Fibroblast of the aortic adventitia (primary cell): ENCODE measurements around the gene LRSAM1. TPM values are rescaled to one million over a fixed set of nuclear protein-coding genes. Genes with fewer than 3 reads are reported as not detected.

Experiments
- DNase-seq: peaks from one replicate; pipeline ENCODE4 v3.0.0-alpha.2; 2010; ENCODE audit warnings: low read depth
- H3K4me3 ChIP-seq: 2 replicates; pipeline ENCODE4 v1.5.1; 2011; ENCODE audit warnings: low read depth, mild to moderate bottlenecking, control low read depth, low read length, moderate library complexity
- CTCF ChIP-seq: IDR thresholded peaks from 2 replicates; pipeline ENCODE4 v1.5.1; 2011; ENCODE audit warnings: mild to moderate bottlenecking, low read length, control low read depth, inconsistent platforms; ENCODE audit not compliant: insufficient read depth
- total RNA-seq: library from RNA; depleted of rRNA; stranded (reverse); fragments of >200 nt; gene quantifications from 2 replicates; pipeline ENCODE4 v1.2.3, GENCODE V29; 2012; ENCODE audit warnings: low replicate concordance

The LRSAM1 gene
- total RNA-seq, 1 donor = 15.3 TPM

- peak; percentile 91 for DNase-seq
- peak within 1 kb of the TSS; percentile 92 for H3K4me3 ChIP-seq
- no peak for TF ChIP-seq CTCF
These were observed 27.2 kb upstream of the LRSAM1 start, which contains the start of gene ZNF79 for GRCh38 chr9:127423934-127424675. Gene ZNF79, plus strand, starts transcription at chr9:127424382. Its CDS starts 406 bp downstream, at chr9:127424788.

- no peak for DNase-seq
- no peak for TF ChIP-seq CTCF
- H3K4me3 ChIP-seq = peak overlapping the region; percentile 92
These were observed 26.7 kb upstream of the LRSAM1 start for GRCh38 chr9:127424676-127424999.

DNA sequence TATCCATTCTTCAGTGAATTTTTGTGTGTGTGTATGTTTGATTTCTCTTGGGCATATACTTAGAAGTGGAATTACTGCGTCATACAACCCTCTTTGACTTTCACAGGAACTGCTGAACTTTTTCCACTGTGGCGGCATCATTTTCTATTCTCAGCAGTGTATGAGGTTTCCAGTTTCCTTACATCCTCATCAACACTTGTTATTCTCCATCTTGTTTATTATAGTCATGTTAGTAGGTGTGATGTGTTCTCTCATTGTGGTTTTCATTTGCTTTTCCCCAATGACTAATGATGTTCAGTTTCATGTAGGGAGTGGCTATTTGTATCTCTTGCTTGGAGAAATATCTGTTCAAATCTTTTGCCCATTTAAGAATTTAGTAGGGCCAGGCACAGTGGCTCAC lies 24.6 kb upstream of the LRSAM1 start:
- no peak for DNase-seq
- no peak overlapping the region for H3K4me3 ChIP-seq
- TF ChIP-seq CTCF = no peak

- DNase-seq = no peak
- H3K4me3 ChIP-seq = no peak overlapping the region
- no peak for TF ChIP-seq CTCF
These were observed 23.0 kb upstream of the LRSAM1 start for GRCh38 chr9:127428348-127428747.

GRCh38 chr9:127430415-127430814 lies 20.9 kb upstream of the LRSAM1 start:
- no peak for DNase-seq
- no peak for TF ChIP-seq CTCF
- no peak overlapping the region for H3K4me3 ChIP-seq

- no peak for DNase-seq
- TF ChIP-seq CTCF = no peak
These were observed 13.6 kb upstream of the LRSAM1 start for GRCh38 chr9:127437497-127438264.

More at GRCh38 chr9:127437497-127438264, 13.6 kb upstream of the LRSAM1 start:
- no peak overlapping the region for H3K4me3 ChIP-seq
